ENCODE results near the gene NACC2. TPM values are rescaled to one million over a fixed set of nuclear protein-coding genes. Genes with fewer than 3 reads are reported as not detected.

The NACC2 gene
- total and polyA plus RNA-seq, 9 of the 15 experiments (the other 6 are each of a cell fraction or from before 2014, with no cell fraction given): 0.70 to 25.1 (median 5.6) TPM

DNA sequence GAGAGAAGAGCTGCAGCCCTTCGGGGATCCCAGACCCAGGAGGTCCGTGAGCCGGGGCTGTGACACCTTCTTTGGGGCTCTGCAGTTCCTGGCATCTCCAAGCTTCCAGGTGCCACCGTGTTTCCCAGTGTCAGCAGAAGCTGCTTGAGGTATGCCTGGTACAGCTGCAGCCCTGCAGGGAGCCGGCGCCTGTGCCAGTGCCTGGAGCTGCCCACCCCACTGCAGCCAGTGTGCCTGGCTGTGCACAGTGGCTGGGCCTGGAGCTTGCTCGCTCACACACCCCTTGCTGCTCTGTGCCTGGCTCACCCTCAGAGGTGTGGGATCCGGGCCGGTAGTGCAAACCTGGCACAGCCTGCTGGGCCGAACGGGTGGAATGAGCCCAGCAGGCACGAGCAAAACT is 65.5 kb downstream of the NACC2 start:
- TF ChIP-seq NFATC3 (IDR thresholded peaks at IDR 0.05) (no peak), ETV1 (tag; conservative IDR thresholded peaks at IDR 0.05; ENCODE audit: low read depth) (no peak), ZNF584 (CRISPR knock-in tag; IDR thresholded peaks at IDR 0.05; ENCODE audit: low read depth) (no peak), KDM4B (IDR thresholded peaks at IDR 0.05; ENCODE audit: borderline replicate concordance in 2 of 2, low read depth in 1 of 2) (no peak), THAP7 (CRISPR knock-in tag; IDR thresholded peaks at IDR 0.05) (no peak), ZNF165 (CRISPR knock-in tag; IDR thresholded peaks at IDR 0.05; ENCODE audit: borderline replicate concordance) (no peak), KLF13 (tag; IDR thresholded peaks at IDR 0.05; ENCODE audit: borderline replicate concordance, low read depth) (no peak), GTF2E2 (tag; IDR thresholded peaks at IDR 0.05) (no peak), SUPT5H (IDR thresholded peaks at IDR 0.05) (no peak), HDAC8 (tag; IDR thresholded peaks at IDR 0.05) (no peak), BRCA1 (IDR thresholded peaks at IDR 0.05) (no peak), BRCA1 (CRISPR knock-in tag; IDR thresholded peaks at IDR 0.05) (no peak), PCBP1 (IDR thresholded peaks at IDR 0.05; ENCODE audit: low read depth, low read length, poor library complexity, severe bottlenecking) (no peak), CREB3L1 (IDR thresholded peaks at IDR 0.05; ENCODE audit: borderline replicate concordance, low read depth) (no peak), PATZ1 (CRISPR knock-in tag; IDR thresholded peaks at IDR 0.05; ENCODE audit: borderline replicate concordance) (no peak)
- no peak overlapping the region for H3K9ac ChIP-seq (ENCODE audit: insufficient read depth in 1 of 2, low read depth in 2 of 2, low read length in 2 of 2)
- ChIA-PET POLR2A (no interaction called here), CTCF (ENCODE audit: low intra/inter-chr PET ratio) (no interaction called here)
- intact Hi-C loops (cut with micrococcal nuclease) (no loop called here), in situ Hi-C loops (cut with MboI) (no loop called here)
- H2AFZ ChIP-seq (ENCODE audit: low read depth, low read length): no peak overlapping the region
- ATAC-seq: no peak
- no peak overlapping the region for H3K27ac ChIP-seq (ENCODE audit: extremely low read depth, low read depth, low read length)
- H3K9me3 ChIP-seq (replicated peaks; ENCODE audit: control insufficient read depth, insufficient read depth, low read depth, low read length): peaks cover 6% of the 10 kb centered on the region
- no peak for FAIRE-seq
- H3K9me1 ChIP-seq (ENCODE audit: control insufficient read depth, insufficient read depth, low read length): no peaks in the 10 kb centered on the region
- H3K4me1 ChIP-seq (replicated peaks in 1 of 2; ENCODE audit: control insufficient read depth in 2 of 2, insufficient read depth in 2 of 2, low read length in 2 of 2): peaks cover 0 to 9% of the 10 kb centered on the region in 2 experiments; a peak in 2 of 5 replicates
- H3K79me2 ChIP-seq (ENCODE audit: control insufficient read depth, insufficient read depth, low read length): peaks cover 27% of the 10 kb centered on the region; the same call in 2 of the 3 replicates
- H3K4me2 ChIP-seq (ENCODE audit: insufficient read depth, low read length): no peak overlapping the region
- H3K27me3 ChIP-seq (ENCODE audit: control insufficient read depth in 2 of 2, insufficient read depth in 2 of 2, low read length in 2 of 2): no peaks in the 10 kb centered on the region
- H3K4me3 ChIP-seq: no peak overlapping the region
- no TSS peak for BruUV-seq (replicated peaks)
- H3K36me3 ChIP-seq (ENCODE audit: control insufficient read depth, insufficient read depth, low read length): peaks cover 43% of the 10 kb centered on the region; the same call in 2 of the 3 replicates
- no peak for DNase-seq (ENCODE audit: extremely low read depth in 1 of 4, low spot score in 3 of 4)
- H4K20me1 ChIP-seq (replicated peaks; ENCODE audit: control insufficient read depth, insufficient read depth, low read length): no peaks in the 10 kb centered on the region
- WGBS (ENCODE audit: insufficient coverage, low coverage, missing lambda C conversion rate): 93% methylated on average over 6 of the region's 12 CpGs

Measured in K562 (cell line).